HG03460 (cell line): ENCODE data around the gene RBM20.

ENCODE experiments used
- ATAC-seq: cut with Tn5 transposase; IDR thresholded peaks from one replicate; pipeline ENCODE4 v1.9.1; 2021; ENCODE audit not compliant: unreplicated experiment

Gene RBM20

DNA sequence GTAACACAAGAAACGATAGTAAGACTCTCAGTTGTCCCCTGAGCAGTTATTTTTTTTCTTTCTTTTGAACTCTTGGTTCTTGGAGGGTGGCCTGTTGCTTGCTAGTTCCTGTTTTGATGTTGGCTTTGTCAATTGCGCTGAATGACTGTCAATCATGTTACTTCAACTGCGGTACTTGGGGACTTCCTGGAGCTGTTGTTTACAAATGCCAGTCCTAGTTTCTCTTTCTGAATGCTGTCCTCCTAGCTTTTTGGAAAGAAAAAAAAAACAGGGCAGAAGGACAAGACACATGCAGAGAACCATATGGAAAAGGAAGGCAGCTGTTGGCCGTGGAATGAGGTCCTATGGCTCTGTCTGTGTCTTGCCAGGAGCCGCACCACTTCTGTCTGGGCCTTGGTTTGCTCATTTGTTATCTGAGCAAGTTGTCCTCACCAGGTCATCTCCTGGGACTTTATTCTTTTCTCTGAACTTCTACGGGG is 220.6 kb downstream of the RBM20 start:
- peak; percentile 50 for ATAC-seq

DNA sequence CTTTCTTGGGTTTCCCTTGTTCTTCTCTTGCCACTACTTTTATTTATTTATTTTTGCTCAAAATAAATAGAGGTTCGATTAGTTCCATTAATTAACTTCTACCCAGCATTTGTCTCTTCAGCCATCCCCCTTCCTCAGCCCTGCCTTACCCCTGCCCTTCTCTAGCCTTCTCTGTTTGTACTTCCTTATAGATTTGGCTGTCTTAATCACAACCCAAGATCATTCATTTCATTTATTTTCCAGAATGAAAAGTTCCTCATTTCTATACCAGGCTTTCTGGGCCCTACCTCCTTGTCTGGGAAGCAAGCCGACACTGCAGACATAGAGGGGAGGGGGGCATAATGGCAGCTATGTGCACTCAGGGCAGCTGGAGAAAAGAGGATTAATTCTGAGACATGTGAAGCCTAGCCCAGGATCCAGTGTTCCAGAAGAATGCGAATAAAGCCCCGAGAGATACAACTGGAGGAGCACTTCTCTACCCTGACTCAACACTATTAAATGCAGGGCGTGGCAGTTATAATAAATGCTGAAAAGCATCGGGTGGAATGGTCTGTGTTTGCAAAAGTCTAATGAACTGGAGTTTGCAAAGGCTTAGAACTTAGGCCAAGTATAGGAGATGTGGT is 221.2 kb downstream of the RBM20 start:
- ATAC-seq, result no peak

DNA sequence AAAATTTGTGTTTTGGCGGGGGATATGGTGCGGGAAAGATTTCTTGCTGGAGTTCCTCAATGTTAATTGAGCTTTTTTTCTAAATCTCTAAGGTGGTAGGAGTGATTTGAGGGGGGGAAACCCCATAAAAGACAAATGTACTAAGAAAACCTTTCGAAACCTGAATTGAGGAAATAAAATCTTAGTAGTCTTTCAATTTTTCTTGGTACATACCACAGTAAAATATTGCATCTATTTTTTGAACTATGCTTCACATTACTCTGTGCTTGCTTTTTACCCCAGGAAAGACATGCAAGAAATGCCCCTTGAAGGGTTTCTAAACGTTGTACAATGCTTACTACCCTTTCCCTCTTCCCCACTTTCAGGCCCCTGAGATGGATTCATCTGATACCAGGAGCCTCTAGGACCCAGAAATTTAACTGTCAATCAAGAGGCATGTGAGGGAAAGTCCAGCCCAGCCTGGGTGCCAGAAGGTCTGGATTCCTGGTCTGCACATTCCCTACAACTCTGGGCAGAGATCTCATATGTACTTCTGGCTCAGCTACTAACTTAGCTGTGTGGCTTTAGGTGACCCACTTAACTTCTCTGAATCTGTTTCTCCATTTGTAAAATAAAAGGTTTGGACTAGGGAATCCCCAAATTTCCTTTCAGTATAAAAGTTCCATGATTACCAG is 221.8 kb downstream of the RBM20 start:
- ATAC-seq, result peak; percentile 13

- peak; percentile 33 for ATAC-seq
Observed at GRCh38 chr10:110867011-110867806, 223.1 kb downstream of the RBM20 start.

DNA sequence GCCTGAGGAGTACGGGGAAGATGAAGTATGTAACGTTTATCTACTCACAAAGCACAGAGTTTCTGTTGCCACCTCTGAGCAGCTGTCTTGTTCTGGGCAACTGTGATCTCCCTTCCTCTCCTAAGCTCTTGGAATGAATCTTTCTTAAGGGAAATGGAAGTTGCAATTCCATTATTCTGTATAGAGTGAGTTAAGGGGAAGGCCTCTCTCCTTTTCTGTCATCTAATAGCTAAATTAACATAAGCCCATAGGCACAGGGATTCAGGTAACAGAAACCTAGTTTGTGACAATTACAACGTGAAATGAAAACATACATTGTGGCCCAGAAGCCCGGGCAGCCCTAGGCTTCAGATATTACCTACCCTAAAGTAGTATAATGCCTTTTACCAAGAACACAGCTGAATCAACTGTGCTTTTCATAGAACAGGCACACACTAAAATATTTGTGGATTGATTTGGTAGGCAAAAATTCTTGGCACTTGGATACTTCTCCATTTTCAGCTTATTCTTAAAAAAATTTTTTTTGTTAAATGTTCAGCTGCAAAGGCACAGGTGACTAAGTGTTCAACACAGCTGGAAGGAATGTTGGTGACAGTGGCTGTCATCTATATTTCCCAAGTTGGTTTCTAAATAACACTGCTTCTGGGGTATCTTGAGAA is 223.8 kb downstream of the RBM20 start:
- no peak for ATAC-seq

DNA sequence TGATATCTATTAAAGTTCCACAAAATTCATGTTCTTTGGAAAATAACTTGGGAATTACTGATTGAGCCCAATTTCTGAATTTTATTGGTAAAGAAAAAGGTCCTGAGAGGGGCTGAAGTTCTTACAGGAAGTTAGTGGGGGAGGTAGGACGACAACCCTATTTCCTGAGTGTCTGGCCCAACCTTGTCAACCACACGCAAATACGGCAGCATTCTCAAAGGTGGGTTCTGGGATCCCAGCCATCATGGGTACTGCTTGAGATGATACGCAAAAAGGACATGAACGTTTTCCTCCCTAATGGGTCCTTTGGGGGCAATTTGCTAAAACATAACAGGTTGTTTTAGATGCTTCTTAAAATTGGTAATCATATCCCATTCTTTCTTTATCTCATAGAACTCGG is 224.8 kb downstream of the RBM20 start:
- no peak for ATAC-seq

DNA sequence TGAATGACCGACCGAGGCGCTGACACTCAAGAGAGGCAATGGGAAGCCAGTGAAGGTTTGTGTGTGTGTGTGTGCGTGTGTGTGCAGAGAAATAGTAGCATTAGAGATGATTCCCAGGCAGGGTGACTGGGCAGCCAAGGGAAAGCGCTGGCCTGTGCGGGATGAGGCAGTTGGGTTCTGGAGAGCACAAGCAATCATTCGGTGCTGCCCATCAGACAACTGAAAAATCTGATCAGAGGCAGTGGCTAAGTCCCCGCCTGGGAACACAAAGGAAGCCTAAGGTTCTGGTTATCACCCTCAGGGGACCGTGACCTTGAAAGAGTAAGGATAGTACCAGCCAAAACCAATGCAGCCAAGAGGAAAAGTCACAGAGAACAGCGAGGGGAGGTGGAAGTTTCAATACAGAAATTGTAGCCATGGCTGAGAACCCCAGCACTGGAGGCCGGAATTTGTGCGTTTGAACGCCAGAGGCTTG is 226.7 kb downstream of the RBM20 start:
- ATAC-seq, result no peak

GRCh38 chr10:110871298-110872084 is 227.4 kb downstream of the RBM20 start, which contains the start of gene PDCD4:
Gene PDCD4 (plus strand): TSS chr10:110871928. CDS start chr10:110876028, 4,100 bp downstream.
- ATAC-seq, result peak; percentile 75

DNA sequence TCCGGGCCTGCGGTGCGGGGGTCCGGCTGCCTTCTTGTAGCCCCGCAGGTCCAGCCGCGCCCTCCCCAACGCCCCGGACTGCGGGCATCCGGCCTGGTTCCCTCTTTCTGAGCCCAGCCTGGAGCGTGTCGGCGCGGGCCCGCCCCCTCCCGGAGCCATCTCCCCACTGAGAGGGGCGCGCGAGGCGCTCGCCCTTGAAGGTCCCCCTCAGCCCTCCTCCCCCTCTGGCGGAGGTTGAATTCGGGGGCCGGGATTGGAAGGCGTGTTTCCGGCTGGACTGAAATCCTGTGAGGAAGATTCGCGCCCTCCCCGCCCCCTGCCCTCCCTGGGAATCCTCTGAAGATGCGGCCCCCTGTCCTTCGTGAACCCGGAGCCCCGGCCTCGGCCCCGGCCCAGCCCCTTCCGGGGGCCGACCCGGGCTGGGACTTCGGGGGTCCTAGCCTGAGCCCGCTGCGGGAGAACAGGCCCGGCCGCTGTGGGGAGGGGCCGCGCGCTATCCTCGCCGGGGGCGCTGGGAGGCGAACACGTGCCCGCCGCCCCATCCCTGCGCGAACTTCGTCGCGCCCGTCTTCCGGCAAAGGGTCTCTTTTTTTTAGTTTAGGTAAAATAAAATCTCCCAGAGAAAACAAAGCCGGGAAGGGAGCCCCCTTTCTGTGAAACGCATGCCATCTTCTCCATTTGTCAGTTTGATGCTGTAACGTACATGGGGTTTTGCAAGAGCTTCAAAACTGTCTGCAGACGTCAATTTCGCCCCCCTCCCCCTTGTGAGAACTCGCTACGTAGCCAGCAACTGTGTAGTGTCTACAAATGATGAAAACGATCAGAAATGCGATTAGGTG is 228.2 kb downstream of the RBM20 start:
- peak; percentile 34 for ATAC-seq

DNA sequence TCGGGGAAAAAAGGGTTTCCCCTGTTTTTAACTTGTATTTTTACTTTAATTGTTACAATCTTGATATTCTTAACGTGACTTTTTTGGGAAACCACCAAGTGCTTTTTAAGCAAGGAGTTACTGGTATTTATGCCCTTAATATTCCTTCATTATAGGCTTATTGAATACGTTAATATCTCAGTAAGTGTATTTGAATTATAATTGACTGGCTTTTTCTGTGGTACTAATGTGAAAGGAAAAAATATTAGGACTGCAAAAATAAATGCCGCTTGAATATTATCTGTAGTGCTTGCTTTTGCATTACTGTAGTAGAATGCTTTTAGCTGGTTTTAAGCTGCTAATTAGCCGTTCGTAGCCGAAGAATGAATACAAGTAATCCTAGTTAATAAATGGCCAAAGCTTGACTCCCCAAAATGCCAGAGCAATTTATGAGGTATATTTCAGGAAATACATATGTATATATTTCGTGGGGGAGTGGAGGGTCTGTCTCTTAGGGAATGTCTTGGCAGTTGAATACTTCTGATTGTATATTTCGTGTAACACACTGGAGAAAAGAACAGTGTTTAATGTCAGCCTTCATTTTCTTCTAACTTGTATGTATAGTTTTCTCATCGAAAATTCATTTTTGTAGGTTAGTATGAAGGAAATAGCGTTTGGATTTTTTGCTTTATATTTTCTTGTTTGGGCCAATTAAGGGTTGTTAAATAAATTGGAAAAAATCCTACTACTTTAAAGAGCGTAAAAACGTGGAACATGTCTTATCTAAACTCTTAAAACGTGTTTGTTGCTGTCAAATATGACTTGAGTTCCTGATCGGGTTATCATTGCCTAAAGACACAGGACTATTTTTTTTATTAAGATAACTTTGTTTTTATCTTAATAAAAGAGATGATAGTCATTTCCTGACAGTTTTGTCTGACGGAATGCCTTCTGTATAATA is 229.1 kb downstream of the RBM20 start:
- no peak for ATAC-seq

GRCh38 chr10:110873951-110874350 is 229.8 kb downstream of the RBM20 start:
- ATAC-seq, result no peak

DNA sequence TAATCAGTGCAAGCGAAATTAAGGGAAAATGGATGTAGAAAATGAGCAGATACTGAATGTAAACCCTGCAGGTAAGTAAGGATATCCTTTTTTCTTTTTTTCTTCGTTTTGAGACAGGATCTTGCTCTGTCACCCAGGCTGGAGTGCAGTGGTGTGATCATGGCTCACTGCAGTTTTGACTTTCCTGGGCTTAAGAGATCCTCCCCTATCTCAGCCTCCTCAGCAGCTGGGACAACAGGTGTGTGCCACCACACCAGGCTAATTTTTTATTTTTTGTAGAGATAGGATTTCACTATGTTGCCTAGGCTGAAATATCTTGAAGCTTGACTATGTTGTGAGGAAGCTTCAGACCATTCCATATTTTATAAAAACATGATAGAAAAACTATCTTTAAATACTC is 231.9 kb downstream of the RBM20 start:
- ATAC-seq, result no peak

DNA sequence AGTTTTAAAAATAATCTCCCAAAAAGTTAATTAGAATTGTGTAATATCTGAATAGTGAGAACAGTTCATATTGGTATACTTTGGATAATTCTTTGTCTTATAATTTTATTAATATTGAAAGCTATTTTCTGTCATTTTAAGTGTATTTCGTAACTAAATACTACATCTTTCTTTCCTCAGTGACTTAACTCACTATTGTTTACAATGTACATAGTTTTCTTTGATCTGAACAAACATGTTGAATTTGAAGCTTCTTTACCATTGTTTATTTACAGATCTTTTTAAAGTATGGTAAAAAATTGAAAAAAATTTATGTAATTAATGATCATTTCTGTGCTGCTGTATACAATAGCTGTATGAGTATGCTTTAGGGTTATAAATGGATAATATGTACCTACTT is 232.7 kb downstream of the RBM20 start:
- no peak for ATAC-seq

DNA sequence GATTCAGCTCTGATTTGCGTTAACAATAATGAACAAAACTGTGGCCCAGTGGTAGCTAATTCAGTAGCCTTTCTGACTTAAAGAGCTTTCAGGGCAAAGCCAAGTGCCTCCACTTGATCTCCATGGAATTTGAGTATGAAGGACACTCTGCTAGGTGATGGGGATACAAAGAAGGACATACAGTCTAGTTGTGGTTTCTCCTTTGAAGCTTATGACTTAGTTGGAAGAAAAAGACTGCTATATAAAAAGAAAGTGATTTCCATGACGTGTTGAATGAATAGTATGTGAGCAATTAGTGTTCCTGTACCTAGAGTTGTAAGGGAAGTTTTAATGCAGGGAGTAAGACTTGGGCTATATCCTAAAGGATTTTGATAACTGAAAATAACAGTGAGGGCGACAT is 235.9 kb downstream of the RBM20 start:
- ATAC-seq, result no peak

GRCh38 chr10:110881247-110881646 is 237.1 kb downstream of the RBM20 start:
- ATAC-seq, result no peak

DNA sequence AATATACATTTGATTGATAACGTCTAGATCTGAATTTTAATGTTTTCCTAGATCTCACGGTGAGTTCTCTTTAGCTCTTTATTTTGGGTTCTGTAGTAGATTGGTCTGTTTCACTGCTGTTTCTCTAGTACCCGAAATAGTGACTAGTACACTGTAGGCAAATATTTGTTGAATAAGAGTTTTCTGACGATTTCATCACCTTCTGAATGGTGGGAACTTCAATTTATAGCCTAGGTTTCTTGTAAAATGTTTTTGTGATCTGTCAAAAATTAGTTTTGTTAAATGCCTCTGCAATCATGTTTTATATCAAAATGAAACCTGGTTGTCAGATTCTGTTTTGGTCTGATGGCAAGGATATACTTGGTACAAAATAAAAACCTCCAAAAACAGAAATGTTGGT is 237.8 kb downstream of the RBM20 start:
- ATAC-seq, result no peak

DNA sequence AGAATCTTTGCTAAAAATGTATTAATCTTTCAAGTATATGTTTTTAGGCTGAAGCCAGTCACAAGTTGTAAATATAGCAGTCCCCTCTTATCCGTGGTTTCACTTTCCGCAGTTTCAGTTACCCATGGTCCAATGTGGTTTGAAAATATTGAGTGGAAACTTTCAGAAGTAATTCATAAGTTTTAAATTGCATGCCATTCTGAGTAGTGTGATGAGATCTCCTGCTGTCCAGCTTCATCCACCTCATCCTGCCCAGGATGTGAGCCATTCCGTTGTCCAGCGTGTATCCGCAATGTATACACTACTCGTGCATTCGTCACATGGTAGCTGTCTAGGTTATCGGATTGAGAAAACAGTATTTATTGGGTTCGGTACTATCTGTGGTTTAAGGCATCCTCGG is 239.8 kb downstream of the RBM20 start:
- ATAC-seq, result no peak

DNA sequence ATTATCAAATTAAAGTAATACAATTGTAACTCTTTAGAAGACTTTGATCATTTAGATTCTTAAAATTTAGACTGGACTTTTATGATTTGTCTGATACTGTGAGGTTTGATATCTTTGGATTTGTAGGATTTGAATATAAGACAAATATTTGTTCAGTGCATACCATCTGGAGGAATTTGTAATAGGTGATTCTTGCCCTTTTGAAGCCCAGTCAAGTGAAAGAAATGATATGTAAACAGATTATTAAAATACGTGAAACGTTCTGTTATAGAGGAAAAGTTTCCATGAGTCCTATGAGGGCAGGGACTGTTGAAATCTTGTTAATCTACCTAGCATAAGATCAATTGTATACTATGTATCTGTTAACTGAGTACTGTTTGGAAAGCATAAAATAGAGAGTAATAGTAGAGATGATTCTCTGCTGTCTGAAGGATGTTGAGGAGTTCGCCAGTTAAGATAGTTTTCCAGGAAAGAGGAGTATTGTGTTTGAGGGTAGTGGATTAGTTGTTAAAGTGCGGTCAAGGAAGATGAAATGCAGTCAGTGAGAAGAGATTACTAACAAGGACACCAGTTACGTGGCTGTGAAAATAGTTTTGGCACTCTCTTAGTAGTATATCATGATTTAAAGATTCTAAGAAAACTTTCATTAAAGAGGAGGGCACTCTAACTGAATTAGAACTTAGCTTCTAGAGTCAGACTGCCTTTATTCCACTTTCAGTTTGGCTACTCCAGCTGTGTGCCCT is 242.0 kb downstream of the RBM20 start:
- ATAC-seq, result no peak
